ENCODE data around the gene FNDC3A. TPM values are rescaled to one million over a fixed set of nuclear protein-coding genes. Genes with fewer than 3 reads are reported as not detected.
"Not testable (repeated sequence)": the region's sequence is repeated elsewhere in the genome, so short reads cannot be mapped to it uniquely, and the experiment has no call there.

Gene FNDC3A
- total and polyA plus RNA-seq, 8 donors: 13.0 to 131 (median 26.2) TPM

GRCh38 chr13:48998641-48999292 lies 23.1 kb downstream of the FNDC3A start:
- no peak overlapping the region for H3K4me3 ChIP-seq
- TF ChIP-seq, protein P1, sequence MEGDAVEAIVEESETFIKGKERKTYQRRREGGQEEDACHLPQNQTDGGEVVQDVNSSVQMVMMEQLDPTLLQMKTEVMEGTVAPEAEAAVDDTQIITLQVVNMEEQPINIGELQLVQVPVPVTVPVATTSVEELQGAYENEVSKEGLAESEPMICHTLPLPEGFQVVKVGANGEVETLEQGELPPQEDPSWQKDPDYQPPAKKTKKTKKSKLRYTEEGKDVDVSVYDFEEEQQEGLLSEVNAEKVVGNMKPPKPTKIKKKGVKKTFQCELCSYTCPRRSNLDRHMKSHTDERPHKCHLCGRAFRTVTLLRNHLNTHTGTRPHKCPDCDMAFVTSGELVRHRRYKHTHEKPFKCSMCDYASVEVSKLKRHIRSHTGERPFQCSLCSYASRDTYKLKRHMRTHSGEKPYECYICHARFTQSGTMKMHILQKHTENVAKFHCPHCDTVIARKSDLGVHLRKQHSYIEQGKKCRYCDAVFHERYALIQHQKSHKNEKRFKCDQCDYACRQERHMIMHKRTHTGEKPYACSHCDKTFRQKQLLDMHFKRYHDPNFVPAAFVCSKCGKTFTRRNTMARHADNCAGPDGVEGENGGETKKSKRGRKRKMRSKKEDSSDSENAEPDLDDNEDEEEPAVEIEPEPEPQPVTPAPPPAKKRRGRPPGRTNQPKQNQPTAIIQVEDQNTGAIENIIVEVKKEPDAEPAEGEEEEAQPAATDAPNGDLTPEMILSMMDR (IDR thresholded peaks at IDR 0.05): no peak
- TF ChIP-seq POLR2A (IDR thresholded peaks at IDR 0.05) (no peak), EP300 (IDR thresholded peaks at IDR 0.05) (no peak), POLR2AphosphoS5 (IDR thresholded peaks at IDR 0.05) (no peak)
- H3K9me3 ChIP-seq: peaks cover 0 to 21% (median 10%) of the 10 kb centered on the region in 4 donors
- no peak overlapping the region for H3K27ac ChIP-seq
- intact Hi-C loops (cut with DNase I; ENCODE audit: low total_unique reads): no loop called here
- no peak for DNase-seq
- peaks cover 0 to 15% (median 4%) of the 10 kb centered on the region in 4 donors for H3K4me1 ChIP-seq
- H3K36me3 ChIP-seq: no peaks in the 10 kb centered on the region
- H3K27me3 ChIP-seq: no peaks in the 10 kb centered on the region
- 38 to 64% (median 47%) methylated on average over 5 of the region's 5 CpGs for WGBS, 5 donors

DNA sequence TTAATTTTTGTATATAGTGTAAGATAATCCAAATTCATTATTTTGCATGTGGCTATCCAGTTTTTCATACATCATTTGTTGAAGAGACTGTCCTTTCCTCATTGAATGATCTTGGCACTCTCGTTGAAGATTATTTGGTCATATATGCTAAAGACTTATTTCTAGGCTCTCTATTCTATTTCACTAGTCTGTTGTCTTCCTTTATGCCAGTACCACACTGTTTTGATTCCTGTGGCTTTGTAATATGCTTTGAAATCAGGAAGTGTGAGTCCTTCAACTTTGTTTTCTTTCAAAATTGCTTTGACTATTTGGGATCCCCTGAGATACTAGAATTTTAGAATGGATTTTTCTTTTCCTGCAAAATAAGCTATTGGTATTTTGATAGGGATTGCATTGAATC lies 24.5 kb downstream of the FNDC3A start:
- Histone ChIP-seq H3K9me3 (peaks cover 0 to 21% (median 10%) of the 10 kb centered on the region in 4 donors), H3K27ac (no peak overlapping the region), H3K4me3 (no peak overlapping the region), H3K4me1 (peaks cover 0 to 14% (median 3%) of the 10 kb centered on the region in 4 donors), H3K27me3 (no peaks in the 10 kb centered on the region), H3K36me3 (no peaks in the 10 kb centered on the region)
- intact Hi-C loops (cut with DNase I; ENCODE audit: low total_unique reads): no loop called here
- DNase-seq: no peak
- WGBS, 5 donors: 95 to 100% (median 97%) methylated on average over 1 of the region's 1 CpG
- TF ChIP-seq POLR2AphosphoS5 (IDR thresholded peaks at IDR 0.05): no peak
- no peak for TF ChIP-seq EP300 (IDR thresholded peaks at IDR 0.05)
- TF ChIP-seq, protein P1 (IDR thresholded peaks at IDR 0.05): no peak
- no peak for TF ChIP-seq POLR2A (IDR thresholded peaks at IDR 0.05)

DNA sequence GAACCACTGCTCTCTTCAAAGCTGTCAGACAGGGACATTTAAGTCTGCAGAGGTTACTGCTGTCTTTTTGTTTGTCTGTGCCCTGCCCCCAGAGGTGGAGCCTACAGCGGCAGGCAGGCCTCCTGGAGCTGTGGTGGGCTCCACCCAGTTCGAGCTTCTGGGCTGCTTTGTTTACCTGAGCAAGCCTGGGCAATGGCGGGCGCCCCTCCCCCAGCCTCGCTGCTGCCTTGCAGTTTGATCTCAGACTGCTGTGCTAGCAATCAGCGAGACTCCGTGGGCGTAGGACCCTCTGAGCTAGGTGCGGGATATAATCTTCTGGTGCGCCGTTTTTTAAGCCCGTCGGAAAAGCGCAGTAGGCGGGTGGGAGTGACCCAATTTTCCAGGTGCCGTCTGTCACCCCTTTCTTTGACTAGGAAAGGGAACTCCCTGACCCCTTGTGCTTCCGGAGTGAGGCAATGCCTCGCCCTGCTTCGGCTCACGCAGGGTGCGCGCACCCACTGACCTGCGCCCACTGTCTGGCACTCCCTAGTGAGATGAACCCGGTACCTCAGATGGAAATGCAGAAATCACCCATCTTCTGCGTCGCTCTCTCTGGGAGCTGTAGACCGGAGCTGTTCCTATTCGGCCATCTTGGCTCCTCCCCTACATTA lies 43.4 kb downstream of the FNDC3A start:
- H3K27ac ChIP-seq; intact Hi-C loops (cut with DNase I; ENCODE audit: low total_unique reads); DNase-seq; H3K4me3 ChIP-seq; H3K36me3 ChIP-seq; H3K9me3 ChIP-seq; H3K27me3 ChIP-seq: not testable (repeated sequence)
- H3K4me1 ChIP-seq: peaks cover 0 to 12% (median 3%) of the 10 kb centered on the region in 4 donors
- 94 to 97% (median 96%) methylated on average over 24 to 28 of the region's 28 CpGs for WGBS, 5 donors

DNA sequence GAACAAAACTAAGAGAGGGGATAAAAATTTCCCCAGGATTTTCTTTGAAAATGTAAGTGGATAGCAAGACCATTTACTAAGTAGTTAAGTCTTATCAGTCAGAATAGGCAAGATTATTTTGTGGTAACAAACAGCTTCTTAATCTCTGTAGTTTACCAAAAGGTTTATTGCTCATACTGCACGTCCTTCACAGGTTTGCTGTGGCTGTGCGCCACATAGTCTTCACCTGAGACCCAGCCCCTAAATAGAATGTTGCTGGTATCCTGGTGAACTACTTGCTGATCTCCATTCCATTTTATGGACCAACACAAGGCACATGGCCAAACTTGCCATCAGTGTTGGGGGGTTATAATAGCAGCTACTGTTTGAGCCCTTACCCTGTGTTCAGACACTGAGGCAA lies 44.6 kb downstream of the FNDC3A start:
- intact Hi-C loops (cut with DNase I; ENCODE audit: low total_unique reads): no loop called here
- Histone ChIP-seq H3K9me3 (no peaks in the 10 kb centered on the region), H3K36me3 (no peaks in the 10 kb centered on the region), H3K27me3 (no peaks in the 10 kb centered on the region), H3K27ac (no peak overlapping the region), H3K4me3 (no peak overlapping the region), H3K4me1 (peaks cover 0 to 12% (median 3%) of the 10 kb centered on the region in 4 donors)
- TF ChIP-seq POLR2AphosphoS5 (IDR thresholded peaks at IDR 0.05) (no peak), EP300 (IDR thresholded peaks at IDR 0.05) (no peak)
- DNase-seq: no peak
- 54 to 79% (median 63%) methylated on average over 2 of the region's 2 CpGs for WGBS, 5 donors

DNA sequence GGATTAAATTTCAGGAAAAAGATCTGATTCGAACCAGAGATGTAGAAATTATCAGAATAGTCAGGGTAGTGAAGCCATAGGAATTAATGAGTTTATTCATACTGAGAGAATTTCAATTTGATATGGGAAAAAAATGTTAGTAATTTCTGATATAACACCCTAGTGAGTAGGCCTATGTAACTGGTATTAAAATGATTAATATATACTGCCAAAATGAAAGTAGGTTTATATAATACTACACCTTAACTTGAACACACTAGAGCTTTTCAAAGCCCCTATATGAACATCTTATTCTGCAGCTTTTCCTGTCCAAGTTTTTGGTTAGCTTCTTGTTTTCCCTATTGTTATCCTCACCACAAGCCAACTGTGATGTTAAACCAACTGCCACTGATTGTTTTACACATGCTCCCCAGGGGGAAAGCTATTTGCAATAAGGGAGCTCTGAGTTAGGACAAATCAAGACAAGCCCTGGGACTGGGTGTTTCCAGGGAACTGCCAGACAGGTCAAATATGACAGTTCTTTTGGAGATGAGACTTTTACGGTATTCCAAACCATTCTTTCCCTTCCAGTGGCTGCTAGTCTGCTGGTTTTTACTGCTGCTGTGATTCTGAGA lies 45.3 kb downstream of the FNDC3A start:
- H3K36me3 ChIP-seq: no peaks in the 10 kb centered on the region
- no peak overlapping the region for H3K27ac ChIP-seq
- DNase-seq: no peak
- WGBS, 5 donors: 75 to 91% (median 90%) methylated on average over 2 of the region's 2 CpGs
- H3K4me1 ChIP-seq: peaks cover 0 to 12% (median 3%) of the 10 kb centered on the region in 4 donors
- intact Hi-C loops (cut with DNase I; ENCODE audit: low total_unique reads): no loop called here
- TF ChIP-seq, protein P1 (IDR thresholded peaks at IDR 0.05): no peak
- no peak for TF ChIP-seq POLR2AphosphoS5 (IDR thresholded peaks at IDR 0.05)
- TF ChIP-seq EP300 (IDR thresholded peaks at IDR 0.05): no peak
- TF ChIP-seq POLR2A (IDR thresholded peaks at IDR 0.05): no peak
- H3K27me3 ChIP-seq: no peaks in the 10 kb centered on the region
- no peak overlapping the region for H3K4me3 ChIP-seq
- no peaks in the 10 kb centered on the region for H3K9me3 ChIP-seq

All from stomach (tissue), 9 donors.